HG03571 (cell line): ENCODE measurements around the gene AARS2.

Experiments used
- ATAC-seq: cut with Tn5 transposase; IDR thresholded peaks from one replicate; pipeline ENCODE4 v1.9.1; 2021; ENCODE audit not compliant: unreplicated experiment

AARS2 gene

DNA sequence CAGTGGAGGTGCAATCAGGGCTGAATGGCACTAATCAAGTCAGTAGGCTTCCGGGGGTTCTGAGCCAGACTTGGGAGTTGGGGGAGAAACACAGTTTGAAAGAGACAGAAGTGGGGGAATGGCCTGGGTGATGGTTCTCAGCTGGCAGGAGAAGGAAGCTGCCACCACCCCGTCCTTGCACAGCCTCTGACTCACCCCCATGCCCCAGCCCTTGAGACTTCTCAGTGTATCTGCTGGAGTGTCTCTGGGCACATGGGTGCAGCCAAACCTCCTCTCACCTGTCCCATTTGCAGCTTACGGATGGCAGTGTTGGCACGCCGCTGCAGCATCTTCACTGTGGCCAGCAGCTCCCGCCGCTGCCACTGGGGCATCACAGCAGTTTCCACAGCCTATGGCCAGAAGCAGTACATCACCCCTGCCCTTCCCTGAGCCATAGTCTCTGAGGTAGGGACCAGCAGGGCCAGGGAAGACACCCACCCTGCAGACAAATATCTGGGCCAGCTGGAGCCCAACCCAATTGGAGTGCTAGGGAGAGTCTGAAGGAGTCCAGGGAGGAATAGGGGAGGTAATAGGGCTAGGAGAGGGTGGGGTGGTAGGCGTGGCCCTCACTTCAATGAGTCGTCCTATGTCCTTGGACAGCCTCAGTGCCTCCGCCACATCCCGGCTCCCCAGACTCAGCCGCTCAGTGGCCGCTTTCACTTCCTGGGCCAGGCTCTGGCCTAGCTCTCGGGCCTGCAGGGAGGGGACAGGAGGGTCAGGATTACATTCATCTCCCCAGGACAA lies 11.2 kb downstream of the AARS2 start:
- no peak for ATAC-seq

- no peak for ATAC-seq
Observed at GRCh38 chr6:44301106-44301505, 12.0 kb downstream of the AARS2 start.

- ATAC-seq = no peak
Observed at GRCh38 chr6:44300292-44300823, 12.8 kb downstream of the AARS2 start.

- ATAC-seq = no peak
Observed at GRCh38 chr6:44298864-44299263, 14.3 kb downstream of the AARS2 start.

GRCh38 chr6:44298055-44298803 lies 14.9 kb downstream of the AARS2 start:
- ATAC-seq = no peak

DNA sequence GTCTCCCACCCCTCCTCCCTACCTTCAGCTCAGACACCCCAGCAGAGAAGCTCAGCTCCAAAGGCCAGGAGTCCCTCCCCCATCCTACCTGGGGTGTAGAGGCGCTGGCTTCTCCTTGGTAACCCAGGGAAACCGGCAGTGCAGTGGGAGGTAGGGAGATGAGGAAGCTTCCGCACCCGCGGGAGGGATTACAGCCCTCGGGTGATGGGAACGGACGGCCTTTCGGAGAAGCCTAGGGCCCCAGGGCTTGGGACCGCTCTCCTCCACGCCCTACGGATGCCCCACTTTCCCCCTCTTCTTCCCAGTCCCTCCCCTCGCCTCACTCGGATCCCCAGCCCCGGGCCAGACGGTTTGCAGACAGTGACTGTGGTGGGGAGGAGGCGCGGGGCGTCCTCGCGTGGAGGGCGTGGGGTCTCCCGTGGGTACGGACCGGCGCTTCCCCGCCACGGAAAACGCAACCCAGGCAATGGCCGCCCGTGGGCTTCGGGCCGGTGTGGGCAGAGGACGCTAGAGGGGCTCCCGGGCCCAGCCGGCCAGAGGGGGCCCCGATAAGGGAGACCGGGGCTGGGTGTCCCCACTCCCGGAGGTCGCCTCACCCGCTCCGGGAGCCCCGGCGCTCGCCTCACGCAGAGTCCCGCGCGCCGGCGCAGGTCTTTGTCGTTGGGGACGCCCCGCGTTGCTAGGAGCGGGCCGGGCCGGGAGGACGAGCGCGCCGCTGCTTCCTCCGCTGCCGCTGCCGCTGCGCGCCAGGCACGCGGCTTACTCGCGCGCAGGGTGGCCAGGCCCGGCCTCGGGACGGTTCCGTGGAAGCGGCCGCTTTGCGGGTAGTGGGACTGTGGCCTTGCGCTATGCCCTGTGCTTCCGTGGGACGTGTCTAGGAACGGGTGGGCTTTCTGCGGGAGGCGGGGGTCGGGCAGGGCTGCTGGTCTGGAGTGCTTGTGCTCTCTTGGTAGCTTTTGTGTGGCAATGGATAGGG lies 15.8 kb downstream of the AARS2 start:
- ATAC-seq = no peak

GRCh38 chr6:44294832-44295791 lies 18.0 kb downstream of the AARS2 start:
- ATAC-seq = no peak

DNA sequence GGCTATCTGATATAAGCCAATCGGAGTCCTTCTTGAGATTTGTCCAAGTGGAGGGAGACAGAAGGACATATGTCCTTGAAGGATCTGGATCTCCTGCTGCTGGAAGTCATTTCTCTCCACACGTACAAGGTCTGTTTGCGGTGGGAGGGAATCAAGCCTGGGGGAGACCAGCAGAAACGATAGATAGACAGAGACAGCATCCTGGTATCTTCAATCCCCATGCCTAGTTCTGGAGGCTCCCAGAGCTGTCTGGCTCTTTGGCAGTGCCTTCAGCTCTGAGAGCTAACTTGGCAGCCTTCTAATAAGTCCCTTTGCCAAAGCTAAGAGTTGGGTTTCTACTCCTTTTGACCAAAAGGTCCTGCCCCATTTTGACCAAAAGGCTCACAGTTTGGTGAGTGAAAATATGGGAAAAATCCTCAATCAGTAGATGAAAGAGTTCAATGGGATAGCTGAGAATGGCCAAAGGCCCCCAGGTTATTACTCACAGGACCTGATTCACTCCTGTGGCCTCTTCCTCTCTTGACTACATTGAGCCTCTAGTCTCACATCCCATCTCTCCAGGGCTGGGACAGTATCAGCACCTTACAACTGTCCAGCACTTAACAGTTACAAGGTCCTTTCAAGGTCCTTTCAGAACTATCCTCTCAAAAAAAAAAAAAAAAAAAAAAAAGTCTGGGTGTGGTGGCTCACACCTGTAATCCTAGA lies 20.3 kb downstream of the AARS2 start:
- ATAC-seq = no peak

- no peak for ATAC-seq
Observed at GRCh38 chr6:44291841-44292240, 21.3 kb downstream of the AARS2 start.

DNA sequence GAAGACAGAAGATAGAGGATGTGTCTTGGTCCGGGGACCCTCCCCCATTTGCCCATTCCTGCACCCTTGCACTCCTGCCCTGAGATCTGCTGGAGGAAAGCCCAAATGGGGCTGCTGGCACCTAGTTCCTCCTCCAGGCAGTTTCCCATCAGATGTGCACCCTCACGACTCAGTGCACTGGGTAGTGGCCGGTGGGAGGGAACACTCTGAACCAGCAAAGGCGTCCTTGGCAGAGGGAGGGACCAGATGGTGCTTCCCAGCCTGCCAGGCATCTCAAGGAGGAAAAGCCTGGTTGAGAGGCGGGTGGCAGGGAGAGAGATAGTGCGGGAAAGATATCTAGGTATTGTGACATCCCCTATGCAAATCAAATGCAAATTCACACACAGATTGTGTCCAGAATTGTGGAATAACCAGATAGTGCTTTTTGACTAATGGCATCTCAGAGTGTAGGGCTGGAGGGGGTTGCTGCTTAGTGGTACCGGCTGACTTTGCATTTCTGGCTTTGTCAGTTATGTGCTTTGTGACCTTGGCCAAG lies 23.4 kb downstream of the AARS2 start:
- ATAC-seq = no peak

DNA sequence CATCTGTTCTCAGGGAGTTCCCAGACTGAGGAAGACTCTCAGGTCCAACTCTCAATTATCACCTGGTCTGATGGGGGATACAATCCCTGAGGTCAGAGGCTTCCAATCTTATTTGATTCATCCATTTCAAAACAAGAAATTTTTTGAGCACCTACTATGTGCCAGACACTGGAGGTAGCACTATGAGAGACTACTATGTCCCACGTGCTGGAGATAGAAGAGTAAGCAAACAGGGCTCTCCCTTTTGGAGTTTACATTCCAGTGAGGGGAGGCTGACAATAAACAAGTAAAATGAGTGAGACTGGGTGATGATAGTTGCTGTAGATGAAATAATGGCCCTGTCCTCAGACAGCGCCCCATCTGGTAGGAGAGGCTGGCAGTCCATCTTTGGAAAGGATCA lies 26.4 kb downstream of the AARS2 start:
- no peak for ATAC-seq

GRCh38 chr6:44286285-44286565 lies 26.9 kb downstream of the AARS2 start:
- no peak for ATAC-seq

DNA sequence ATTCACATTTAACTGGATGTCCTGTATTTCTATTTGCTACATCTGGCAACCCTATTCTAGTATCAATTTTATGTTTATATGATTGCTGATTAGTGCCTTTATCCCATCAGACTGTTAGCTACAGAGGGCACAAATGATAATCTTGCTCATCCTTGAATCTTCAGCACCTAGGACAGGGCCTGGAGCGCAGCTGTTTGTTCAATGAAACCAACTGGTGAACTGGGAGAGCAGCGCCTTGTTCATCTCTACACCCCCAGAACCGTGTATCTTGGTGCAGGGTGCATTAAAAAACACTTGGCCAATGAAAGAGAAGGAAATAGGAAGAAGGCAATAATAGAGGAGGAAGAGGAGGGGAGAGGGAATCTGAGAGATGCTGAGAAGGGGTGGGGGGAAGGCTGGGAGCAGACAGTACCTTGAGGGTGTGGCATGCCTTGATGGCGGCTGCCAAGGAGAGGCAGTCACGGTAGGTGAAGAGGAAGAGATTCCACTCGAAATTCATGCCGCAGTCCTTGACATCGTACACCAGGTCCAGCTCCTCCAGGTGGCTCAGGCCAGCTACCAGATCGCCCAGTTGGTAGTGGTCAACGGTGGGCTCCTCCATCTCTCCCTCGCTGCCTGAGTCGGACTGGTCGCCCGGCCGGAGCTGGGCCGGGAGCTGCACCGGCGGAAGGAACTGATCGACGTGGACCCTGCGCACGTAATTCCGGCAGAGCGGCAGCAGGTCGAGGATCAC lies 27.4 kb downstream of the AARS2 start:
- no peak for ATAC-seq

- ATAC-seq = no peak
Observed at GRCh38 chr6:44284867-44285266, 28.3 kb downstream of the AARS2 start.

DNA sequence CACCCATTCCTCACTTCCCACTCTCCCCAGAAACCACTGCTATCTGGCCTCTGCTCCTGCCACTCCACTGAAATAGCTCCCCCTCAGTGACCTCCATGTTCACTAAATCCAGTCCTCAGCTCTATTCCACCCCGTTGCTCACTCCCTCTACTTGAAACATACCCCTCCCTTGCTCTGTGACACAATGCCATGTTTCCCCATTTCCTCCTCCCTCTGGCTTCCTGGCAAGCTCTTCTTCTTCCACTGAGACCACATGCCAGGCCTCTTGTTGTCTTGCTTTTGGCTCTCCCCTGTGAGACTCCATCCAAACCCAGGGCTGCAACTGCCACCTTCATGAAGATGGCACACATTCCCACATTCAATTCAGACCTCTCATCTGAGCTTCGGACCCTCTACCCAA lies 29.0 kb downstream of the AARS2 start:
- ATAC-seq = no peak

GRCh38 chr6:44278774-44279697 lies 34.1 kb downstream of the AARS2 start:
- ATAC-seq = no peak

- ATAC-seq = no peak
Observed at GRCh38 chr6:44278315-44278714, 34.8 kb downstream of the AARS2 start.

GRCh38 chr6:44277763-44278162 lies 35.4 kb downstream of the AARS2 start:
- ATAC-seq = no peak
